Stomach (tissue), 9 donors: ENCODE measurements around the gene CMYA5. TPM values are rescaled to one million over a fixed set of nuclear protein-coding genes. Genes with fewer than 3 reads are reported as not detected.
A peak's percentile ranks its signal among the peaks of the same experiment; 100 is the strongest.

ENCODE experiments used
- DNase-seq, 2 donors: peaks; one replicate each; pipeline versions ENCODE4 v3.0.0 to v3.0.0-alpha.2; 2013 to 2019
- H3K27ac ChIP-seq, 5 donors: fragments of 200-600 bp in 4 of 5; sonication (generic) in 4 of 5; one replicate each; pipeline ENCODE4 v1.5.1; 2013 to 2019; ENCODE audit warnings: mild to moderate bottlenecking in 1 of 5, moderate library complexity in 1 of 5
- H3K27me3 ChIP-seq, 3 donors: fragments of 200-600 bp; sonication (generic); one replicate each; pipeline ENCODE4 v1.5.1; 2017 to 2019; ENCODE audit warnings: mixed run types in 1 of 3
- H3K36me3 ChIP-seq, 4 donors: fragments of 200-600 bp; sonication (generic); 1 replicate in 3 of 4; 2 replicates in 1 of 4; pipeline ENCODE4 v1.5.1; 2016 to 2019
- H3K4me1 ChIP-seq, 4 donors: fragments of 200-600 bp; sonication (generic); one replicate each; pipeline ENCODE4 v1.5.1; 2016 to 2019
- H3K4me3 ChIP-seq, 4 donors: fragments of 200-600 bp; sonication (generic) in 3 of 4; one replicate each; pipeline ENCODE4 v1.5.1; 2016 to 2019; ENCODE audit warnings: mild to moderate bottlenecking in 1 of 4
- H3K9me3 ChIP-seq, 4 donors: fragments of 200-600 bp; sonication (generic); one replicate each; pipeline ENCODE4 v1.5.1; 2016 to 2019
- EP300 ChIP-seq: sonication (generic); formaldehyde crosslinking; IDR thresholded peaks from one replicate; pipeline ENCODE4 v1.6.1; 2017; ENCODE audit warnings: antibody characterized with exemption
- POLR2A ChIP-seq, 4 donors: fragments of 450-650 bp; IDR thresholded peaks; one replicate each; pipeline ENCODE4 v1.6.1; 2016; ENCODE audit warnings: antibody characterized with exemption in 4 of 4, control low read depth in 2 of 4, mild to moderate bottlenecking in 1 of 4, moderate library complexity in 1 of 4
- POLR2AphosphoS5 ChIP-seq, 3 donors: sonication (generic); formaldehyde crosslinking; IDR thresholded peaks; one replicate each; pipeline ENCODE4 v1.6.1; 2016; ENCODE audit warnings: antibody characterized with exemption in 3 of 3
- WGBS, 5 donors: extraction: QIAGEN DNeasy Blood & Tissue Kit in 3 of 5; methylation state at CpG; one replicate each; pipeline versions ENCODE4 v1.1.5 to v1.1.7; 2013 to 2018; 5-methylcytosine and 5-hydroxymethylcytosine counted together
- intact Hi-C: fragments of 100-400 bp; cut with DNase I; formaldehyde crosslinking; loops from one replicate; pipeline ENCODE4 v1.15.1; 2023; ENCODE audit warnings: low total_unique reads
- polyA plus RNA-seq, 3 donors: library from polyadenylated mRNA; stranded (reverse); fragments of 200-250 nt; gene quantifications; one replicate each; pipeline ENCODE4 v1.2.3, GENCODE V29; 2013
- total RNA-seq, 5 donors: library from RNA; depleted of rRNA; stranded (reverse); fragments of >200 nt; gene quantifications; one replicate each; pipeline versions ENCODE4 v1.1.0 to v1.2.3, GENCODE V29; 2014 to 2016
- TF ChIP-seq, protein P1 (sequence below), 7 experiments: fragments of 450-650 bp in 4 of 7; fragments of 200-600 bp in 3 of 7; sonication (generic) in 3 of 7; IDR thresholded peaks; one replicate each; pipeline ENCODE4 v1.5.1; 2016 to 2019; ENCODE audit warnings: antibody characterized with exemption in 7 of 7, control low read depth in 2 of 7, mild to moderate bottlenecking in 1 of 7
- donor health status: healthy with polysubstance abuse.
- donor health status: Bipolar disorder and iron deficiency.
- donor health status: healthy.

The CMYA5 gene
- total and polyA plus RNA-seq, 8 donors, result under 0.01 to 13.8 (median 3.4) TPM

DNA sequence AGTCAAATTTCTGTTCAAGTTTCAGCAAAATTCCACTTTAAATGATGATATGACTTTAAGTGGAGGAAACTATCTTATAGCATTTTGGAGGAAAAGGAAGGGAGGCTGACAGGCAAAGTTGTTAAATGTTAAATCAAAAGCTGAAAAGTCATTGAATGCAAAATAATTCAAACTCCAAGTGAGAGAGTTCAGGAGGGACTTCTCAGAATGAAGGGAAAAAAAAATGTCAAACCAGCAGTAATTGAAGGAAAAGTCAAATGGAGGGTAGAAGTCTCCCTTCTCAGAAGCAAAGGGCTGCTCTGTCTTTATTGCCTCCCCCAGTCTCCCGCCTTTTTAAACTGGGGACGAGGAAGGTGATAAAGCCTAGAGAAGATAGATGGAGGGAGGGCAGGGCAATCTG is 134.8 kb downstream of the CMYA5 start:
- Histone ChIP-seq H3K4me1 (no peaks in the 10 kb centered on the region), H3K36me3 (no peaks in the 10 kb centered on the region), H3K9me3 (no peaks in the 10 kb centered on the region), H3K27ac (no peak overlapping the region), H3K4me3 (no peak overlapping the region), H3K27me3 (peaks cover 0 to 9% (median 6%) of the 10 kb centered on the region in 3 donors)
- intact Hi-C loops, result no loop called here
- 44 to 52% (median 46%) methylated on average over 2 of the region's 2 CpGs for WGBS, 5 donors
- DNase-seq, result no peak
- no peak for TF ChIP-seq POLR2AphosphoS5 (IDR thresholded peaks at IDR 0.05)

DNA sequence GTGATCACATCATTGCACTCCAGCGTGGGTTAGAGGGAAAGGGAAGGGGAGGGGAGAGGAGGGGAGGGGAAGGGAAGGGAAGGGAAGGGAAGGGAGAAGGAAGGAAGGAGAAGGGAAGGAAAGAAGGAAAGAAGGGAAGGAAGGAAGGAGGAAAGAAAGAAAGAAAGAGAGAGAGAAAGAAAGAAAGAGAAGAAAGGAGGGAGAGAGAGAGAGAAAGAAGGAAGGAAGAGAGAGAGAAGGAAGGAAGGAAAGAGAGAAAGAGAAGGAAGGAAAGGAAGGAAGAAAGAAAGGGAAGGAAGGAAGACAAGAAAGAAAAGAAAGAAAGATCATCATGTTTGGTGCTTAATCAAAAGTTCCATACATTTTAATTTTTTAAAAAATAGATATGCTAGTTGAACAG is 136.2 kb downstream of the CMYA5 start:
- no peak overlapping the region for H3K4me3 ChIP-seq
- 44 to 83% (median 67%) methylated on average over 1 of the region's 1 CpG for WGBS, 5 donors
- no peak overlapping the region for H3K27ac ChIP-seq
- H3K27me3 ChIP-seq, result peaks cover 0 to 16% (median 6%) of the 10 kb centered on the region in 3 donors
- DNase-seq, result no peak
- no peaks in the 10 kb centered on the region for H3K4me1 ChIP-seq
- intact Hi-C loops, result no loop called here
- H3K9me3 ChIP-seq, result no peaks in the 10 kb centered on the region
- H3K36me3 ChIP-seq, result no peaks in the 10 kb centered on the region
- TF ChIP-seq POLR2AphosphoS5 (IDR thresholded peaks at IDR 0.05), result no peak
- TF ChIP-seq, protein P1, sequence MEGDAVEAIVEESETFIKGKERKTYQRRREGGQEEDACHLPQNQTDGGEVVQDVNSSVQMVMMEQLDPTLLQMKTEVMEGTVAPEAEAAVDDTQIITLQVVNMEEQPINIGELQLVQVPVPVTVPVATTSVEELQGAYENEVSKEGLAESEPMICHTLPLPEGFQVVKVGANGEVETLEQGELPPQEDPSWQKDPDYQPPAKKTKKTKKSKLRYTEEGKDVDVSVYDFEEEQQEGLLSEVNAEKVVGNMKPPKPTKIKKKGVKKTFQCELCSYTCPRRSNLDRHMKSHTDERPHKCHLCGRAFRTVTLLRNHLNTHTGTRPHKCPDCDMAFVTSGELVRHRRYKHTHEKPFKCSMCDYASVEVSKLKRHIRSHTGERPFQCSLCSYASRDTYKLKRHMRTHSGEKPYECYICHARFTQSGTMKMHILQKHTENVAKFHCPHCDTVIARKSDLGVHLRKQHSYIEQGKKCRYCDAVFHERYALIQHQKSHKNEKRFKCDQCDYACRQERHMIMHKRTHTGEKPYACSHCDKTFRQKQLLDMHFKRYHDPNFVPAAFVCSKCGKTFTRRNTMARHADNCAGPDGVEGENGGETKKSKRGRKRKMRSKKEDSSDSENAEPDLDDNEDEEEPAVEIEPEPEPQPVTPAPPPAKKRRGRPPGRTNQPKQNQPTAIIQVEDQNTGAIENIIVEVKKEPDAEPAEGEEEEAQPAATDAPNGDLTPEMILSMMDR (IDR thresholded peaks at IDR 0.05), result no peak
- no peak for TF ChIP-seq EP300
- no peak for TF ChIP-seq POLR2A (IDR thresholded peaks at IDR 0.05)

DNA sequence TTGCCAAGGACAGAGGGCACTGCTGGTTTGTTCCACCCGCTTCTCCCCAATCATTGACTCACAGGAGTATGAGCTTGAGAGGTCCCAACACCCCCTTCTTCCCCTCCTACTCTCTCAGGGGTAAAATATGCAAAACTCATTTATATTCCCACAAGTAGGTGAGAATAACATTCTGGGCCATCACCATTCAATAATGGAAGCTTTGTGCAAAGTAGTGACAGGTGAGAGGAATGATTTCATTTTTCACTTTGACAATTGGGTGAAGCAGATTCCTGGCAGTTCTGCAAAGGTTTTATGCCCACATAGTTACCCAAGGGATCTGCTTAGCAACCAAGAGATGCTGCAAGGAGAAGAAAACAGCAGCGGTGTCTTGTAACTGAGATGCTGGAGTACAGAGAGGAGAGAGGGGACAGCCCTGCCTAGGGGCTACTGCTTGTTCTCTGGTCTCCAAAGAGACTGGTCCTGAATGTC is 137.6 kb downstream of the CMYA5 start:
- DNase-seq, result no peak
- no peak for TF ChIP-seq EP300
- no peak for TF ChIP-seq POLR2A (IDR thresholded peaks at IDR 0.05)
- no peak for TF ChIP-seq POLR2AphosphoS5 (IDR thresholded peaks at IDR 0.05)
- TF ChIP-seq, protein P1 (IDR thresholded peaks at IDR 0.05), result no peak
- Histone ChIP-seq H3K4me3 (no peak overlapping the region), H3K36me3 (no peaks in the 10 kb centered on the region), H3K4me1 (no peaks in the 10 kb centered on the region), H3K27me3 (peaks cover 0 to 16% (median 6%) of the 10 kb centered on the region in 3 donors), H3K27ac (no peak overlapping the region), H3K9me3 (no peaks in the 10 kb centered on the region)
- intact Hi-C loops, result no loop called here
- WGBS, 5 donors, result 88 to 90% (median 88%) methylated on average over 2 of the region's 2 CpGs

DNA sequence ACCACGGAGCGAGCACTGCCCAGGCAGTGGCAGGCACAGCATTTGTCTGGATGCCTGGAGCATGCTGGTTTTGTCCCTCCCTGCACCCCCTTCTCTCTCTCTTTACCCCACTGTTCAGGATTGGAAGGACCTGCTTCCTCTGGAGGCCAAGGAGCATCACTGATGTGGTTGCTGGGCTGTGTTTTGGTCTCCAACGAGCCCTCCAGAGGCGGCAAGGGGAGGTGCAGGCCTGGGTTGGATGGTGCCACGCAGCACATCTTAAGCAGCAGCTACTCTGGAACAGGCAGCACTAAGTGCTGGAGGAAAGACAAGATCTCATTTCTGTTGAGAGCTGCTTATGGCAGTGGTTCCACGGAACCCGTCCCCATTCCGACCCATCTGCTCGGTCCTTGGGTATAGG is 139.6 kb downstream of the CMYA5 start:
- peak in 1 of 2 donors; percentile 23 for DNase-seq
- TF ChIP-seq POLR2A (IDR thresholded peaks at IDR 0.05) (no peak), POLR2AphosphoS5 (IDR thresholded peaks at IDR 0.05) (no peak), EP300 (no peak)
- TF ChIP-seq, protein P1 (IDR thresholded peaks at IDR 0.05), result no peak
- WGBS, 5 donors, result 44 to 57% (median 52%) methylated on average over 5 to 9 of the region's 9 CpGs
- peaks cover 0 to 16% (median 6%) of the 10 kb centered on the region in 3 donors for H3K27me3 ChIP-seq
- no peaks in the 10 kb centered on the region for H3K36me3 ChIP-seq
- H3K9me3 ChIP-seq, result no peaks in the 10 kb centered on the region
- intact Hi-C loops, result no loop called here
- no peaks in the 10 kb centered on the region for H3K4me1 ChIP-seq
- H3K4me3 ChIP-seq, result no peak overlapping the region
- no peak overlapping the region for H3K27ac ChIP-seq
